ENCODE data around the gene RASSF8. TPM values are rescaled to one million over a fixed set of nuclear protein-coding genes. Genes with fewer than 3 reads are reported as not detected.

The RASSF8 gene
- total and polyA plus RNA-seq, 9 of the 15 experiments (the other 6 are each of a cell fraction or from before 2014, with no cell fraction given), result 0.01 to 0.36 (median 0.12) TPM; not detected in 1

- in situ Hi-C loops (cut with MboI) (no loop called here), intact Hi-C loops (cut with micrococcal nuclease) (no loop called here)
- Histone ChIP-seq H3K4me3 (no peak overlapping the region), H3K9me1 (ENCODE audit: control insufficient read depth, insufficient read depth, low read length) (no peaks in the 10 kb centered on the region), H2AFZ (ENCODE audit: low read depth, low read length) (no peak overlapping the region), H3K36me3 (ENCODE audit: control insufficient read depth, insufficient read depth, low read length) (no peaks in the 10 kb centered on the region), H3K9ac (ENCODE audit: insufficient read depth in 1 of 2, low read depth in 2 of 2, low read length in 2 of 2) (no peak overlapping the region), H3K4me1 (replicated peaks in 1 of 2; ENCODE audit: control insufficient read depth in 2 of 2, insufficient read depth in 2 of 2, low read length in 2 of 2) (no peaks in the 10 kb centered on the region), H3K4me2 (ENCODE audit: insufficient read depth, low read length) (no peak overlapping the region), H3K27me3 (ENCODE audit: control insufficient read depth in 2 of 2, insufficient read depth in 2 of 2, low read length in 2 of 2) (no peaks in the 10 kb centered on the region), H3K9me3 (replicated peaks; ENCODE audit: control insufficient read depth, insufficient read depth, low read depth, low read length) (no peaks in the 10 kb centered on the region), H3K27ac (ENCODE audit: extremely low read depth, low read depth, low read length) (no peak overlapping the region), H4K20me1 (replicated peaks; ENCODE audit: control insufficient read depth, insufficient read depth, low read length) (no peaks in the 10 kb centered on the region), H3K79me2 (ENCODE audit: control insufficient read depth, insufficient read depth, low read length) (no peaks in the 10 kb centered on the region)
- 0% methylated on average over 2 of the region's 2 CpGs for WGBS (ENCODE audit: insufficient coverage, low coverage, missing lambda C conversion rate)
- ChIA-PET CTCF (ENCODE audit: low intra/inter-chr PET ratio) (no interaction called here), POLR2A (no interaction called here)
- ATAC-seq, result no peak
- no peak for DNase-seq (ENCODE audit: extremely low read depth in 1 of 4, low spot score in 3 of 4)
- no peak for TF ChIP-seq BACH1 (tag; IDR thresholded peaks at IDR 0.05)
- TF ChIP-seq CBFA2T2 (conservative IDR thresholded peaks at IDR 0.05), result no peak
- TF ChIP-seq TSHZ1 (CRISPR knock-in tag; IDR thresholded peaks at IDR 0.05), result no peak
- TF ChIP-seq ZBTB2 (IDR thresholded peaks at IDR 0.05), result no peak
- no peak for TF ChIP-seq LARP7 (IDR thresholded peaks at IDR 0.05)
- TF ChIP-seq HNRNPL (IDR thresholded peaks at IDR 0.05; ENCODE audit: low read depth, low read length), result no peak
- no peak for TF ChIP-seq ETV1 (tag; conservative IDR thresholded peaks at IDR 0.05; ENCODE audit: low read depth)
- TF ChIP-seq TFE3 (CRISPR knock-in tag; IDR thresholded peaks at IDR 0.05), result no peak
- FAIRE-seq, result no peak
- no TSS peak for BruUV-seq (replicated peaks)
These were observed 60.4 kb downstream of the RASSF8 start for GRCh38 chr12:26018926-26019325.
